Retinal pigment epithelial cell (primary cell): ENCODE data around the gene CCNF.

ENCODE experiments used
- DNase-seq: peaks from one replicate; pipeline ENCODE4 v3.0.0-alpha.2; 2010; ENCODE audit warnings: low read depth
- H3K4me3 ChIP-seq: 2 replicates; pipeline ENCODE4 v1.5.1; 2011; ENCODE audit warnings: mild to moderate bottlenecking, low read length, control low read depth, moderate library complexity
- CTCF ChIP-seq: conservative IDR thresholded peaks from 2 replicates; pipeline ENCODE4 v1.5.1; 2011; ENCODE audit warnings: low read depth, low read length, control low read depth, inconsistent platforms

CCNF gene

DNA sequence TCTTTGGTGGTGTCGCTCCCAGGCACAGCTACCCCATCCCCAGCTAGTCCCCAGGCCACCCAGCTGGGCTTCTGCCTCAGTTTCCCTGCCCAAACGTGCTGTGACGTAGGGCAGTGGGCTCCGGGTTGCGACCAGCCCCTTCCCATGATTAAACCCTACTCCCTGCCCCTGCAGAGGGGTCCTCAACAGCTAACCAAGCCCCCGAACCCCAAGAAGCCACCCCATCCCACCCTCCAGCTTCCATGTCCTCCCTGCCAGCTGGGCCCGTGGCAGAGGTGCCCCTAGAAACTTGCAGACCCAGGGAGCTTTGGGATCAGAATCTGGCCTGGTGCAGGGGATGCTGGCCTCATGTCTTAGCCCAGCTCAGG lies 41.0 kb downstream of the CCNF start:
- no peak for DNase-seq
- H3K4me3 ChIP-seq, result no peak overlapping the region
- no peak for TF ChIP-seq CTCF

GRCh38 chr16:2470603-2471015 lies 41.4 kb downstream of the CCNF start:
- no peak for TF ChIP-seq CTCF
- no peak overlapping the region for H3K4me3 ChIP-seq
- DNase-seq, result no peak

DNA sequence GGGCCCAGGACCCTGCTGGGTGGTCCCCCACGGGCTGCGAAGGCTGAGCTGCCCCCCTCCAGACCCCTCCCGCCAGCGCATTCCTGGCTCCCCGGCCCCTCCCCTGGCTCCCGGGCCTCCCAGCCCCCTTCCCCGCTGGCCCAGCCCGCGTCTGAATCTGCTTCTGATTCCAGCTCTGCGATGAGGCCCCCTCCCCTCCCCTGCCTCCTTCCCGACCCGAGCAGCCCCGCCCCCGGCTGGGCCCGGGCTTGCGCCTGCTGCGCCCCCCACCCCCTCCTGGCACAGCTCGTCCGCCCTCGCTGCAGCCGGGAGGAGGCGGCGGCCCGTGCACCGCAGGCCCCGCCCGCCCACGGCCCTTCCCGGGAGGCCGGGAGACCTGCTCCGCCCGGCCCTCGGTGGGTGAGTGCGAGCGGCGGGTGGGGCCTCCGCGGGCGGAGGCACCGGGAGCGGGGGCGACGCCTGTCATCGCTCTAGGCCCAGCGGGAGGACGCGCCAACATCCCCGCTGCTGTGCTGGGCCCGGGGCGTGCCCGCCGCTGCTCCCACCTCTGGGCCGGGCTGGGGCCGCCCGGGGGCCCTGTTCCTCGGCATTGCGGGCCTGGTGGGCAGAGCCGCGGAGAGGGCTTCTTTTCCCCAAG lies 41.9 kb downstream of the CCNF start, which contains the start of gene NTN3:
Gene NTN3 (plus strand): TSS at position 282 of the 637 bp plus-strand sequence. CDS start 405 bp downstream, outside the sequence.
- H3K4me3 ChIP-seq, result no peak within 1 kb of the TSS
- no peak for DNase-seq
- TF ChIP-seq CTCF, result no peak

GRCh38 chr16:2471653-2472487 lies 42.6 kb downstream of the CCNF start:
- H3K4me3 ChIP-seq, result no peak overlapping the region
- no peak for TF ChIP-seq CTCF
- DNase-seq, result no peak

DNA sequence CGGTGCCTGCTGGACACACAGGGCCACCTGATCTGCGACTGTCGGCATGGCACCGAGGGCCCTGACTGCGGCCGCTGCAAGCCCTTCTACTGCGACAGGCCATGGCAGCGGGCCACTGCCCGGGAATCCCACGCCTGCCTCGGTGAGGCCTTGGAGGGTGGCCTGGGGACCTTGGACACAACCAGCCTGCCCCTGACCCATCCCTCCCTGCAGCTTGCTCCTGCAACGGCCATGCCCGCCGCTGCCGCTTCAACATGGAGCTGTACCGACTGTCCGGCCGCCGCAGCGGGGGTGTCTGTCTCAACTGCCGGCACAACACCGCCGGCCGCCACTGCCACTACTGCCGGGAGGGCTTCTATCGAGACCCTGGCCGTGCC lies 43.2 kb downstream of the CCNF start:
- no peak overlapping the region for H3K4me3 ChIP-seq
- no peak for DNase-seq
- TF ChIP-seq CTCF, result no peak

GRCh38 chr16:2472885-2473445 lies 43.7 kb downstream of the CCNF start:
- TF ChIP-seq CTCF, result no peak
- DNase-seq, result no peak
- no peak overlapping the region for H3K4me3 ChIP-seq
